ENCODE results near the gene CCDC71. TPM values are rescaled to one million over a fixed set of nuclear protein-coding genes. Genes with fewer than 3 reads are reported as not detected.

CCDC71 gene
- total and polyA plus RNA-seq, 2 donors (not counting 1 experiment from before 2014, with no cell fraction given): 15.6 to 30.0 TPM

- POLR2A ChIA-PET: no interaction called here
- CTCF ChIA-PET: interaction anchor here (0.7 kb wide), 1 partner anchor 8 kb away, joined by 3 read pairs; no protein-coding TSS in a partner anchor
- no peaks in the 10 kb centered on the region for H3K9me3 Mint-ChIP-seq (ENCODE audit: insufficient read depth)
Observed at GRCh38 chr3:49213998-49214397, 47.9 kb upstream of the CCDC71 start.

GRCh38 chr3:49213541-49213943, 47.4 kb upstream of the CCDC71 start:
- Histone ChIP-seq H3K4me3 (ENCODE audit: control extremely low read depth in 1 of 5, extremely low read depth in 1 of 5, insufficient read depth in 1 of 5, low read depth in 2 of 5, low read length in 4 of 5) (no peak overlapping the region), H3K27ac (ENCODE audit: low read length in 2 of 2) (no peak overlapping the region), H3K4me1 (ENCODE audit: control insufficient read depth in 2 of 2, insufficient read depth in 2 of 2, low read length in 2 of 2) (no peaks in the 10 kb centered on the region), H3K4me2 (replicated peaks; ENCODE audit: low read depth, low read length, poor library complexity, severe bottlenecking) (no peak overlapping the region), H4K20me1 (ENCODE audit: control insufficient read depth, insufficient read depth, low read length, poor library complexity, severe bottlenecking) (no peaks in the 10 kb centered on the region), H3K79me2 (ENCODE audit: control insufficient read depth, insufficient read depth, low read length) (no peaks in the 10 kb centered on the region), H3K9ac (ENCODE audit: low read length) (no peak overlapping the region), H3K36me3 (replicated peaks in 1 of 2; ENCODE audit: control extremely low read depth in 1 of 2, control insufficient read depth in 1 of 2, extremely low read depth in 1 of 2, insufficient read depth in 2 of 2, low read length in 1 of 2) (no peaks in the 10 kb centered on the region), H2AFZ (ENCODE audit: insufficient read depth, low read depth, low read length, poor library complexity, severe bottlenecking) (no peak overlapping the region), H3K27me3 (replicated peaks in 1 of 4; ENCODE audit: control extremely low read depth in 1 of 4, control insufficient read depth in 3 of 4, insufficient read depth in 4 of 4, low read length in 3 of 4) (no peaks in the 10 kb centered on the region), H3K9me3 (ENCODE audit: control extremely low read depth in 1 of 3, control insufficient read depth in 2 of 3, insufficient read depth in 1 of 3, low read length in 2 of 3) (peaks cover 0 to 3% (median 0%) of the 10 kb centered on the region in 3 donors)
- intact Hi-C loops (cut with micrococcal nuclease): no loop called here
- DNase-seq: no peak
- CTCF ChIA-PET: interaction anchor here (0.7 kb wide), 1 partner anchor 8 kb away, joined by 3 read pairs; no protein-coding TSS in a partner anchor
- no peak overlapping the region for H3K4me3 Mint-ChIP-seq
- TF ChIP-seq EZH2 (IDR thresholded peaks at IDR 0.05; ENCODE audit: borderline replicate concordance, insufficient read depth, low read depth, low read length, poor library complexity, severe bottlenecking): no peak
- TF ChIP-seq CTCF (IDR thresholded peaks at IDR 0.05): no peak
- peaks cover 17% of the 10 kb centered on the region for H3K27me3 Mint-ChIP-seq
- H3K4me1 Mint-ChIP-seq: no peaks in the 10 kb centered on the region
- no peak for ATAC-seq (ENCODE audit: low read depth)
- 94% methylated on average over 15 of the region's 15 CpGs for WGBS (ENCODE audit: insufficient coverage)
- H3K9me3 Mint-ChIP-seq (ENCODE audit: insufficient read depth): no peaks in the 10 kb centered on the region
- POLR2A ChIA-PET: no interaction called here
- H3K27ac Mint-ChIP-seq: no peak overlapping the region

More at GRCh38 chr3:49213998-49214397, 47.9 kb upstream of the CCDC71 start:
- WGBS (ENCODE audit: insufficient coverage): 100% methylated on average over 1 of the region's 2 CpGs
- no peaks in the 10 kb centered on the region for H4K20me1 ChIP-seq (ENCODE audit: control insufficient read depth, insufficient read depth, low read length, poor library complexity, severe bottlenecking)
- H3K9ac ChIP-seq (ENCODE audit: low read length): no peak overlapping the region
- no peak overlapping the region for H2AFZ ChIP-seq (ENCODE audit: insufficient read depth, low read depth, low read length, poor library complexity, severe bottlenecking)
- intact Hi-C loops (cut with micrococcal nuclease): no loop called here
- no peak overlapping the region for H3K27ac ChIP-seq (ENCODE audit: low read length in 2 of 2)
- no peak overlapping the region for H3K4me3 Mint-ChIP-seq
- ATAC-seq (ENCODE audit: low read depth): no peak
- no peak for TF ChIP-seq EZH2 (IDR thresholded peaks at IDR 0.05; ENCODE audit: borderline replicate concordance, insufficient read depth, low read depth, low read length, poor library complexity, severe bottlenecking)
- TF ChIP-seq CTCF (IDR thresholded peaks at IDR 0.05): no peak
- no peak for DNase-seq
- no peak overlapping the region for H3K4me3 ChIP-seq (ENCODE audit: control extremely low read depth in 1 of 5, extremely low read depth in 1 of 5, insufficient read depth in 1 of 5, low read depth in 2 of 5, low read length in 4 of 5)
- no peaks in the 10 kb centered on the region for H3K4me1 ChIP-seq (ENCODE audit: control insufficient read depth in 2 of 2, insufficient read depth in 2 of 2, low read length in 2 of 2)
- H3K79me2 ChIP-seq (ENCODE audit: control insufficient read depth, insufficient read depth, low read length): no peaks in the 10 kb centered on the region
- H3K9me3 ChIP-seq (ENCODE audit: control extremely low read depth in 1 of 3, control insufficient read depth in 2 of 3, insufficient read depth in 1 of 3, low read length in 2 of 3): peaks cover 0 to 3% (median 0%) of the 10 kb centered on the region in 3 donors
- no peaks in the 10 kb centered on the region for H3K27me3 ChIP-seq (replicated peaks in 1 of 4; ENCODE audit: control extremely low read depth in 1 of 4, control insufficient read depth in 3 of 4, insufficient read depth in 4 of 4, low read length in 3 of 4)
- H3K4me1 Mint-ChIP-seq: no peaks in the 10 kb centered on the region
- H3K4me2 ChIP-seq (replicated peaks; ENCODE audit: low read depth, low read length, poor library complexity, severe bottlenecking): no peak overlapping the region
- no peak overlapping the region for H3K27ac Mint-ChIP-seq
- H3K27me3 Mint-ChIP-seq: peaks cover 17% of the 10 kb centered on the region
- no peaks in the 10 kb centered on the region for H3K36me3 ChIP-seq (replicated peaks in 1 of 2; ENCODE audit: control extremely low read depth in 1 of 2, control insufficient read depth in 1 of 2, extremely low read depth in 1 of 2, insufficient read depth in 2 of 2, low read length in 1 of 2)

Data from B cell (primary cell).